HG03095 (cell line): ENCODE measurements around the gene SSNA1.

Source experiments
- ATAC-seq: cut with Tn5 transposase; IDR thresholded peaks from one replicate; pipeline ENCODE4 v1.9.1; 2021; ENCODE audit warnings: moderate library complexity; ENCODE audit not compliant: unreplicated experiment

The SSNA1 gene

DNA sequence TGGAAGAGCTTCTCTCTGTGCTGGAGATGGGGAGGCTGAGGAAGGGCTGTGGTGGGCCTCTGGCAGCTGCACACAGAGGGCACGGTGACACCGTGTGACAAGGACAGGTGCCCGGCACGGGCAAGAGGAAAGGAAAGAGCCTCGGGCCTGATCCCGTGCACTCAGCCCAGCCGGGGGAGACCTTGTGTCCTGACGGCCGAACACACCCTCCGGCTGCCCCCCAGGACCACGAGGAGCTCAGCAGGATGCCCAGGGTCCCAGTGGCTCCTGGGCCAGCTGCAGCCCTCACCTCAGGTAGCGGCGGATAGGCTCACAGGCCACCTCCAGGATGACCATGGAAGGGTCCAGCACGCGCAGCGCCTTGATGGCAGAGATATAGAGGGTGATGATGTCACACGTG, 5.6 kb upstream of the SSNA1 start:
- ATAC-seq: no peak

DNA sequence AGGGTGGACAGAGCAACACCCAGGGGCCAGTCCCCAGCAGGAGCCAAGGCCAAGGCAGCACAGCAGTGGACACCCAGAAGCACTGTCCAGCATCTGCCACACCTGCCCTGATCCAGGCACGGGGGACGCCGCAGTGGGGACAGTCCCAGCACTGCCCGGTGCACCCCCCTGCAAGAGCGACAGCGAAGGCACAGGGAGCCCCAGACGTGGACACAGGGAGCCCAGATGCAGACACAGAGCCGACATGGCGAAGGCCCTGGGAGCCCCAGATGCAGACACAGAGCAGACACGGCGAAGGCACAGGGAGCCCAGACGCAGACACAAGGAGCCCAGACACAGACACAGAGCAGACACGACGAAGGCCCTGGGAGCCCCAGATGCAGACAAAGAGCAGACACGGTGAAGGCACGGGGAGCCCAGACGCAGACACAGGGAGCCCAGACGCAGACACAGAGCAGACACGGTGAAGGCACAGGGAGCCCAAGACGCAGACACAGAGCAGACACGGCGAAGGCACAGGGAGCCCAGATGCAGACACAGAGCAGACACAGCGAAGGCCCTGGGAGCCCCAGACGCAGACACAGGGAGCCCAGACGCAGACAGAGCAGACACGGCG, 4.4 kb upstream of the SSNA1 start:
- no peak for ATAC-seq

DNA sequence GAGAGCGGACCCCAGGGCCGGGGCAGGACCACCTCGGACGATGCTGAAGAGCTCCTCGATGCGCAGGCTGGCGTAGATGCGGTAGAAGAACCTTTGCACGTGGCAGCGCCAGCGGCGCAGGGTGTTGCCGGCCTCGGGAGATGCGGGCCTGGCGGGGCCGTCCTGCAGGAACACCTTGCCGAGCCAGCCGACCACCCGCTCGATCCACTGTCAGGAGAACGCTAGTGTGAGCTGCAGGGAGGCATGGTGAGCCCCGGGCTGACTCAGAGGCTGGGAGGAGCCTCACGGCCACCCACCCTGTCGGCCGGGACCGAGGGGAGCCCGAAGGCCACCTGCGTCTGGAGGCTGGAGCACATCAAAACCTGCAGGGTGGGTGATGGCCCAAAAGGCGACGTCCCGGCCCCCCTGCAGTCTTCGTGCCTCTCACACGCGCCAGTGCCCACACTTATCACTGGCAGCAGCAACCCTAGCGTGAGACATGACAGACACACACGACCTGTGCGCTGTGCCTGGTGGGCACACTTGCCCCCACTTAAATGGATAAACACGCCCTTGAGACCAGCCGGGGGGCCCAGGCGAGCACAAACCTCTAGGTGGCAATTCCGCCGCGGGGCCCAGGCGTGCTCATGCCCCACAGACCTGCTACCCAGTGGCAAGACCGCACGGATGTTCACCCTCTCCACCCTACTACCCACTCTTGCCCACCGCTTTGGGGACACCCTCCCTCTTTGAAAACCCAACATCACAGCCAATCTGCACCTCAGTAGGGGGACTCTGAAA, 3.4 kb upstream of the SSNA1 start:
- no peak for ATAC-seq

DNA sequence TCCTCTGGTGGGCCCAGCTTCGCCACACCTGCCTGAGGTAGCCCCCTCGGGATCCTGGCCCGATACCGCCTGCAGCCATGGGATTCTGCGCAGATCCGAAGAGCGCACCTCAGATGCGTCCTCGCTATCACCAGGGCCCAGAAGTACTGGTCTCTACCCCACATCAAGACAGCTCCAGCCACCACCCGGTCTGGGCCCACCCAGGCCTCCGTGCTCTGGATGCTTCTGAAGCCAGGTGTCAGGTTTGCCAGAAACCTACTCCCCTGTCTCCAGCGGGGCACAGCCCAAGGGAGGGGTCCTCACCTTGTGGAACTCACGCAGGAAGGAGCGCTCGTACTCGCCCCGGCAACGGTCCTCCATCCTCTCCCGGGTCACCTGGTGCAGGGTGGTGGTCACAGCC, 2.6 kb upstream of the SSNA1 start:
- ATAC-seq: no peak

DNA sequence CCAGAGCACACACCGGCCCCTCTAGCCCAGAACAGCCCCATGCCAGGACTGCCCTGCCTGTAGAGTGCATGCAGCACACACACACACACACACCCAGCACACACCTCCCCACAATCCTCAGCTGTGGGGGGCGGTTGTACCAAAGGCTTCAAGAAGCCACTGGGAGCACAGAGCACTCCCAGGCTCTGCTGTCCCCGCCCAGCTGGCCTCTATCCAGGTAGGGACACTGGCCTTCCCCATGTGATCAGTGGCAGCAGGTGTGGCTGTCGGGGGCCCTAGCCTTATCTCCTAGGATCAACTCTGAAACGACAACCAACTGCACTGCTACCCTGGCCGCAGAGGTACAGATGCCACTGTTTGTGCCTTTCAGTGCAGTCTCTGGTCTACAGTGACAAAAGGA, 2.1 kb upstream of the SSNA1 start:
- no peak for ATAC-seq

DNA sequence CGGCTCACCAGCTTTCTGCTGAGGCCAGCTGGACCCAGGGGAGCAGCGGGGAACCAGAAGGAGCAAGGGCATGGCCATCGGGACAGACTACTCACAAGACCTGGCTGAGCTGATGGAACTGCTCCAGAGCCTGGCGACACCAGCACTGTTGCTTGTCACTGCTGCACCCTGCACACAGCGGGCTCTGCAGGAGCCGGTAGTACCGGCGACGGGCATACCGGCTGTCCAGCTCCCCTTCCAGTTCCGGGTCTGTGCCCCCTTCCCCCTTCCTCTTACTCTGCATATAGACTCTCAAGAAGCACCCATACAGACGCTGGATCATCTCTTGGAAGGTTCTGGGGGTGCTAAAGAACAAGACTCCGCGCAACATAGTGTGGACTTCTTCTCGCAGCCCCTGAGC, 1.1 kb upstream of the SSNA1 start:
- ATAC-seq: no peak

DNA sequence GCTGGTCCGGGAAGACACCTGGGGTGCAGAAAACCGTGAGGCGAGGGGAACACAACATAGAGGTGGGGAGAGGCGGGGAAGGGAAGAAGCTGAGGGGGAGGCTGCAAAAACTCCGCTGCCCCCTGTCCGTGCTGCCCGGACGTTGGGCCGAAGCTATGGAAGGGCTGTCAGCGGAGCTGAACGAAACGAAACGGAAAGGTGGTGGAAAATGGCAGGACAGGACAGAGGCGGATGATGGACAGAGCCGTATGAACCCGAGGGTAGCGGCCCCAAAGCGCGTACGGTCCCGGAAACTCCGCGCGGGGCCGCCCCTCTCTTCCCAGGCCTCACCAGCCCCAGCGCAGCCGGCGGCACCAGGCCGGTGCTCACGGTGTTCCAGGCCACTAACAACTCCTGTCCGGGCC, 388 bp upstream of the SSNA1 start:
- no peak for ATAC-seq

DNA sequence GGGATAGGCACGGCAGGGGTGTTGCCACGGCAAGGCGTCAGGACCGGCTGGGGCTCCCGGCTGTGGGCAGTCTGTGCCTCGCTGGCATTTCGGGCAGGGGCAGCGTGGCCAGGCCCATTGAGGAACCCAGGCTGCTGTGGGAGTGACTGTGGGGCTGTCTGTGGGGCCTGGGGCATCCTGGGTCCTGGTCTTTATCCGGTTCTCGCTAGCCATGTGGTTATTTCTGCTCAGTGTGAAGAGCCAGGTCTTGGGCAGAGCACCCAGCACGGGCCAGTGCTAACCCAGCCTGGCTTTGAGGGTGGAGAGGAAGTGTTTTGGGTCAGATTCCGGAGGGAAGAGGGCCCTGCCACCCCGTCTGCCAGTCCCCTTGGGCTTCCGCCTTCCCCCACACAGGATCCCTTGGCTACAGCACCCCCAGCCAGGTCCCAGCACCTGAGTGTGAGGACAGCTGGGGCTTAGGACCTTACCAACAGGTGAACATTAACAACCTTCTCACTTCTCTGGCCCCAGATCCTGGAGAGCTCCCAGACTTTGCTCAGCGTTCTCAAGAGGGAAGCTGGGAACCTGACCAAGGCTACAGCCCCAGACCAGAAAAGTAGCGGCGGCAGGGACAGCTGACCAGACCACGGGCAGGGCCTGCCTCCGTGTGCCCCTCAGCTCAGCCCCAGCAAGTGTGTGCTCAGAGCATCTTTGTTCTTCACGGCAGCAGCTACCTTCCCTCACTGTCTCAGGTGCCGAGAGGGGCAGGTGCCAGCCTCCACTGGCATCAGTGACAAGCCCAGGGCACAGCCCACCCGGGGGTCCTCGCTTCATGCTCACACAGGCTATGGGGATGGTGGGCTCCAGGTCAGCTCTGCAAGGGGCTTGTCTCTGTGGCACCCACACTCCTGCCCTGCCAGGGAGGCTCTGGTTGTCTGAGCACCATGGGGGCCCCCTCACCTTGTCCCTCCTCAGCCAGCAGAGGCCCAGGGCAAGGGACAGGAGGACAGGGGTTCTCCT, 1.1 kb downstream of the SSNA1 start:
- ATAC-seq: no peak

DNA sequence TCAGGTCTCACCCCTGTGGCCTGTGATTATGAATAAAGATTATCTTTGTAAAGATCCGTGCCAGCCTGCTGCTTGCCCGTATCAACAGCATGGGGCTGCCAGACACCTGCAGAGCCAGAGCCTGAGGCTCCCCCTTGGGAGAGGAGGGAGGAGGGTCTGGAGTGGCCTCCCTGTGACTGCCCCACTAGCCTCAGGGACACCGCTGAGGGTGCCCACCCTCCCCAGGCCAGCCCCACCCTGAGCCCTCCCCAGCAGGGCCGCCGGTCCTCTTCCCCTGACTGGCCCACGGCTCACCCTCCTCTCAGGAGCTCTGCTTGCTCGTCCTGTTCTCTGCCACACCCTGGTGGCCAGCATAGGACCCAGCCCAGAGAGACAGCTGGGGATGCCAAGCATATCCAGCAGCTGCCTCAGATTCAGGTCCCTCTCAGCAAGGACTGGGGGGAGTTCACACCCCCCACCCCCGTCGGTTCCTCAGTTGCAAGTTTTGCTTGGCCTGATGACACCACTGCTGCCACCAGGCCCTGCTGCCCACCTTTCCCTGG, 1.9 kb downstream of the SSNA1 start:
- ATAC-seq: no peak

DNA sequence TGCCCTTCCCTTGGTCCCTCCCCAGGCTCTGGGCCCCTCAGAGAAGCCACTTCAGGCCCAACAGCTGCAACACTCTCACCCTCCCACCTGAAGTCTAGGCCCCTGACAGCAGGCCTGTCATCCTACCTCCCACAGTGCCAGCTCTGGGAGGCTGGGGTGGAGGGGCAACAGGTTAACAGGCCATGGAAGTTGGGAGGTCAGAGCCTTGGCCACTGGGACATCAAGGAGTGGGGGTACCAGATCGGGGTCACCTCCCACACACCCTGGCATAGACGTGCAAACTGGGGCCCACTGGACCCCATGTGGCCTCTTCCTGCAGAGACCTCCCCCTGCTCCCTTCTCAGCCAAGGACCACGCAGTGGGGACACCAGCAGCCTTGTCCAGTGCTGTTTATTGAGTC, 2.8 kb downstream of the SSNA1 start:
- ATAC-seq: no peak

DNA sequence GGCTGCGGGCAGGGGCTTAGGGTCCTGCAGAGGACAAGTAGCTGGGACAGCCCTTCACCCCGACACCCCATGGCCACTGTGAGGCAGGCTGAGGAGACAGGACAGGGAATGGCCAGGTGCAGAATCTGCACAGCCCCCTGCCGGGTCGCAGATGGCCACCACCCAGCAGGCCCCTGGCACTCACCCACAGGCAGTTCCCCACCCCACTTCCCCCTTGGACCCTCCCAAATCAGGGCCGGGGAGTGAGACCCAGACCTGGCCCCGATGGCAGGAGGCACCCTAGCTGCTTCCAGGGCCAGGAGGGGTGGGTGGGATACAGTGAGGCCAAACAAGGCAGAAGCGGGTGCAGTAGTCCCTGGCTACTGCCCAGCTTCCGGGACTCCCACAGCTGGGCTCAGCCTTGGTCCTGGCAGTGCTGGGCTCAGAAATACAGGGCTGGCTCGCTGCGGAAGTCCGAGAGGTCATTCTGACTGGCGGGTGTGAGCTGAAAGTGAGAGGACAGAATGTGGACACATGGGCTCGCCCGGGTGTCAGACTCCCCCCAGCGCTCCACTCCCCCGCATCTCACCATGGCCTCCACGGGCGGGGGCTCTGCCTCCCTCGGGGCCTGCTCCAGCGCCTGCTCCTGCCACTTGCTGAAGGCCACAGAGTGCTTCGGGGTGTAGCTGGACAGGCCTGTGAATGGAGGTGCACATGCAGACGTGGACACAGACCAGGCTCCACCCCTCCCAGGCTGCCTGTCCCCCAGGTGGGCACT, 3.4 kb downstream of the SSNA1 start:
- no peak for ATAC-seq

DNA sequence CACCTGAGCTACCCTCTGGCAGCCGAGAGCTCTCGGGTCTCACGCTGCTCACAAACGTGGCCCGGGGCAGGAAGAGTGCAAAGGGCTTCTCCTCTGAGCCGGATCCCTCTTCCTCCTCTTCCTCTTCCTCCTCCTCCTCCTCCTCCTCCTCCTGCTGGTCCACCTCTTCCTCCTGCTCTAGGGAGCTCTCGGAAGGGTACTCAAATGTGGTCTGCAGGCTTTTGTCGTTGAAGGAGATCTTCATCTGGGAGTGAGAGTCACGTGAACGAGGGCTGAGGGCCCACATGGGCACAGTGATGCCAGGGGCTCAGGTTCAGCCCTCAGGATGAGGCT, 3.9 kb downstream of the SSNA1 start:
- no peak for ATAC-seq

DNA sequence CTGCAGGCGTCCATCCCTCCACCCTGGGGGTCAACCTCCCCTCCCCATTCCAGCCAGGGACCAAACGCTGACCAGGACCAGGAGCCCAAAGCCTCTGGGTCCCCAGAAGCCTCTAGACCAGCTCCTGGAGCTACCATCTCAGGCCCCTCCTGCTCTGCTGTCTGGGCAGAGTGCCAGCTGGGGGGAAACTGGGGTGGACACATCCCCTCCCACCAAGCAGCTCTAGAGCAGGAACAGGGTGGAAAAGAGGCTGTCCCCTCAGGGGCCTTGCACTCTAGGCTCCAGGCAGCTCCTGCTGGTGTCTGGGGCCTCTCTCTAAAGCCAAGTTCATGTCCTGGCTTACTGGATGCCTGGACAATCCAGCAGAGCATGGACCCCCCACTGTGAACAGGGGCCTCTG, 4.4 kb downstream of the SSNA1 start:
- no peak for ATAC-seq

DNA sequence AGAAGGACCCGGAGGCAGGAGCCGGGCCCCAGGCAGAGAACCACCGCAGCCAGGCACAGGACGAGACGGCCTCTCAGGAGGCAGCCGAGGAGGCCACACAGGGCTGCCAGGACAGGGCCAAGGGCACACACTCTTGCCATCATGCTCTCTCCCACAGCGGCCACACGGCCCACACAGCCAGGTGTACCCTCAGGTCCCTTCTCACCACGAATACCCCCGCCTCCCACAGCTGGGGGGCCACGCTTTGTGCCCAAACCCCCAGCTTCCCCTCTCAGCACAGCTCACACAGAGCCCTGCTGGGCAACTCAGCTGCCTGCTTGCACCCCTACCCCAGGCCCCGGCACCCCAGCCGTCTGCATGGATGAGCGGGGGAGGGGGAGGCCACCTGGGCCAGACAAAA, 5.3 kb downstream of the SSNA1 start:
- ATAC-seq: no peak

DNA sequence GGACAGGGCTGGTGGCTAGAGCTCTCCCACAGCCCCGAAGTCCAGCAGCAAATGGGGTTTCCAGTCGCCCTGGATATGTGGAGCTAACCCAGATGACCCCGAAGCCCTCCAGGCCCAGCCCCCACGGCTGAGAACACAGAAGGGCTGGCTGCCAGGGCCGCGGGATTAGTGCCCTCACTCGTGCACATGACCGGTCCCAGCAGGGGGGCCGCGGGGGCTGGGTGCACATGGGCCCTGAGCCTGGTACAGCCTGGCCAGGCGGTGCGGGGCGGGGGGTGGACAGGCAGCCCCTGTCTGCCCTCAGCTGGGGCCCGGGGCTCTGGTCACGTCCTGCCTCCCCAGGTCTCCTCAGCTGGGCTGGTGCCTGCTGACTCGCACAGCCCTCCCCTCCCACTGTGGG, 5.9 kb downstream of the SSNA1 start:
- ATAC-seq: no peak

DNA sequence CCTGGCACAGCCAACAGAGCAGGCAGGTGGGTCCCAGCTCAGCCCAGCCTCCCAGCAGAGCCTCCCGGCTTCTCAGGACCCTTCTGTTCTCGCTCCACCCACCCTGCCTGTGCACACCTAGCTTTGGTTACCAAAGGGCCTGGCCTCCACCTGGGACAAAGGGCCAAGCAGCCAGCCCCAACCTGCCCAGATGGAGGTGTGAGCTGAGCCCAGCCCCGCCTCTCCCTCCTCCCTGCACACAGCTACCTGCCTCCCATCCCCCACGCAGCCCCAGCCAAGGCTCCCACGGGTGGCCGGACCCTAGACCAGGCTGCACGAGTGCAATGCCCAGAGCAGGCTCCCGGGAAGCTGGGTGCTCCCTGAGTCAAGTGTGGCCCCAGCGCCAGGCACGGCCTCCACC, 6.4 kb downstream of the SSNA1 start:
- no peak for ATAC-seq

DNA sequence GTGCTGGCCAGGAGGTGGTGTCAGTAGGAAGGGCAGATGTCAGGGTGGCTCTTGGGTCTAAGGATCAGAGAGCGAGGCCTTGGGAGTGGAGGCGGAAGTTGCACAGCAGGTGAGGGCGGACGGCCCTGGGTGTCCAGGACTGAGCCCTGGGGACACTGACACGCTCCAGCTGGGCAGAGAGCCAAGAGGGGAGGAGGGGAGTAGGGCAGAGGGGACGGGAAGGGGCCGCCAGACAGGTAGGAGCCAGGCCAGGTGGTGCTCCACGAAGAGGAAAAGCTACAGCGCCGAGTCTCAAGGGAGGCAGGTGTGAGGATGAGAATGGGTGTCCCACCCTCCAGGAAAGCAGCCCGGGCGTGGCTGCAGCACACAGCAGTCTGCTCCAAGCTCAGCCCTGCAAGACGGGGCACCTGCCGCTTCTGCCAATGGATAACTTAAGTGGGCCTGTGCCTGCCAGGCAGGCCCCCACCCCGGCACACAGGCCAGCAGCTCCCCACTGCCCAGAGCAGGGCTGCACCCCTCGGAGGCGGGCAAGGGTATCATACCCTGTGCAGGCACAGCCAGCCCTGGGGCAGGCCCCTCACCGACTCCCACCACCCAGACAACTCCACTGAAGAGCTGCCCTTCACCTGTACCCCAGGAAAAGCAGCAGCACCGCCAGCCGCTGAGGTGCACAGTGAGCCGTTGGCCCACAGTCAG, 7.2 kb downstream of the SSNA1 start:
- ATAC-seq: no peak

DNA sequence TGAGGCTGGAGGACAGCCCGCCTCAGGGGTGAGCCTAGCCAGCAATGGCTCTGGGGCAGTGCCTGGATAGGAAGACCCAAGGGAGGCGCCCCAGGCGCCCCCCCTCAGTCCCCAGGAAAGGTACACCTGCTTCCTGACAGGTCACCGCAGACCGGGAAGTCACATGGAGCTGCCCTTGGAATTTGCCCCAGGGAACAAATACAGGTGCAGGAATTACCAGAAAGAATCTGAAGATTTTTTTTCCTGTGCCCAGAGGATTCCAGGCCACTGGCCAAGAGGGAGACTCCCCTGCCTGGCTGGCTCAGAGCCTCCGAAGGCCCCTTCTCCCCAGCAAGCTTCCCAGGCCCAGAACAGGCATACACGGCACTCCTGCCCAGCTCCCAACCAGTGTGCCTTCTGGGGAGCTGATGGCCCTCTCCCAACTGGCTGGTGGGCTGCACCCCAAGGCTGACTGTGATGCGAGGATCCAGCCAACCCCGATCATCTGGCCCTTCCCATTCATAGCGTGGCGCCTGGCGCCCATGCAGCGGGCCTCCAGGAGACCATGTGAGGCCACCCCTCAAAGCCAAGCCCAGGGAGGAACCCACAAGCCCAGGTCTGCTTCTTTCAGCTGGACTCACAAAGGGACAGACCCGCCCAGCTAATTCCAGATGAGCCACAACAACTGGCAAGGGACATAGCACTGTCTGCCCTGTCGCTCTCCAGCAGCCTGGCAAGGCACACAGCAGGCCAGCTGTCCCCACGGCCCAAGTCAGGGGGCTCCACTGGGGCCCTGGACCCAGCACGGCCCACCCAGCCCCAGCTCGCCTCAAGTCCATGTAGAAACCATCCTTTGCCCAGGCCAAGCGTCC, 9.8 kb downstream of the SSNA1 start:
- no peak for ATAC-seq

DNA sequence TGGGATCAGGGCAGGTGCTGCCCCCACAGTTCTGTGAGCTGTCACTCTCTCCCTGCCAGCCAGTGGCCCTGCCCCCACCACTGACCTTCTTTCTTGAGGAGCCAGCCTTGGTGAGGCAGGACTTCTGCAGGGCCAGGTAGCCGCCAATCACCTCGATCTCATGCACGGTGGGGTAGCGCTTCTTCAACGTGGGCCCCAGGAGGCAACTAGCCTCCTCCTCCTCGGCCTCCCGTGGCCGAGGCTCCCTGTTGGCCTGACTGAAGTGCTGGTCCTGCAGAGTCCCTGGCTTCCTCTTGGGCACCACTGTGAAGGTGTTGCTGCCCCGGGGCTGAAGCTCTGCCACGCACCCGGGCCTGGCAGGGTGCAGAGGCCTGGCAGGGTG, 10.4 kb downstream of the SSNA1 start:
- ATAC-seq: no peak
